Stimulated activated effector memory CD8-positive, alpha-beta T cell treated with anti-CD3 and anti-CD28 coated beads, Interleukin-12 subunit alpha, Interleukin-12 subunit beta, amount 100 ng/mL, for 72 hours (primary cell): ENCODE measurements around the gene CRTC1.

ENCODE experiments used
- ATAC-seq: fragments of 150-1000 bp; cut with Tn5 transposase; 2 replicates; pipeline ENCODE4 v1.10.0; 2021
- DNase-seq, 2 donors: peaks; one replicate each; pipeline ENCODE4 v3.0.0; 2021 to 2022; ENCODE audit warnings: low spot score in 2 of 2
- H3K27ac Mint-ChIP-seq: one replicate; pipeline ENCODE4 v1.8.0; 2022; ENCODE audit warnings: mild to moderate bottlenecking, mixed read lengths
- H3K36me3 Mint-ChIP-seq: one replicate; pipeline ENCODE4 v1.8.0; 2022; ENCODE audit warnings: mild to moderate bottlenecking, mixed read lengths
- H3K4me1 Mint-ChIP-seq: one replicate; pipeline ENCODE4 v1.8.0; 2022; ENCODE audit warnings: mixed read lengths
- H3K4me3 Mint-ChIP-seq: one replicate; pipeline ENCODE4 v1.8.0; 2022; ENCODE audit warnings: mild to moderate bottlenecking, mixed read lengths
- H3K9me3 Mint-ChIP-seq: one replicate; pipeline ENCODE4 v1.8.0; 2022; ENCODE audit warnings: mixed read lengths

Gene CRTC1

DNA sequence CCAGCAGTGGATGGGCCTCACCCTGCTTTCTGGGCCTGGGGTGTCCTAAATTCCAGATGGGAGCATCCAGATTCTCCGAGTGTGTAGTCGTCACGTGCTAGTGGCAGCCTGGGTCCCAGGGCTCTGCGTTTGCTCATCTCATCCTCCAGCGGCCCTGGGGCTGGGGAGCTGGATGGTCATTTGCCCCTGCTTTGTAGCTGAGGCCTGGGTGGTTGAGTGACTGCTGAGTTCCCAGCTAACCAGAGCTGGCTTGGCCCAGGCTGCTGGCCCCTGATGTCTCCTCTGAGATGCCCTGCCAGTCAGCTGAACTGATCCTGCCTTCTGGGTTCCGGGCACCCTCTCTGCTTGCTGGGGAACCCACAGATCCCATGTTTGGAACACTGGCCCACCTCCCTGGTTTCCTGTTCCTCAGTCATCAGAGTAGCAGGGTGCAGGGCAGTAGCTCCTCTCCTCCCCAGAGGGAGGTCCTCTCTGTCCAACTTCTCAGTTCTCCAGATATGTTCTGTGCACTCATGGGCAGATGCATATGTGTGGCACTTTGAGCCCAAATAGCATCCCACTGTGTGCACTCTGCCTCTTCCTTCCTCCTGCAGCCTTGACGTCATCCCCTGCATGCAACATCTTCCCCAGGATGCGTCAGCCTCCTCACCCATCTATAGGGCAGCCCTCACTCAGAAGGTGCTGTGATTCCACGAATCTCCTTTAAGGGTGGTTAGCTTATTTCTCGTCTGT lies 22.4 kb upstream of the CRTC1 start:
- Mint-ChIP-seq H3K36me3 (peaks cover 5% of the 10 kb centered on the region), H3K4me3 (no peak overlapping the region), H3K27ac (no peak overlapping the region), H3K9me3 (no peaks in the 10 kb centered on the region), H3K4me1 (peaks cover 49% of the 10 kb centered on the region)
- DNase-seq (no peak), ATAC-seq (no peak)

DNA sequence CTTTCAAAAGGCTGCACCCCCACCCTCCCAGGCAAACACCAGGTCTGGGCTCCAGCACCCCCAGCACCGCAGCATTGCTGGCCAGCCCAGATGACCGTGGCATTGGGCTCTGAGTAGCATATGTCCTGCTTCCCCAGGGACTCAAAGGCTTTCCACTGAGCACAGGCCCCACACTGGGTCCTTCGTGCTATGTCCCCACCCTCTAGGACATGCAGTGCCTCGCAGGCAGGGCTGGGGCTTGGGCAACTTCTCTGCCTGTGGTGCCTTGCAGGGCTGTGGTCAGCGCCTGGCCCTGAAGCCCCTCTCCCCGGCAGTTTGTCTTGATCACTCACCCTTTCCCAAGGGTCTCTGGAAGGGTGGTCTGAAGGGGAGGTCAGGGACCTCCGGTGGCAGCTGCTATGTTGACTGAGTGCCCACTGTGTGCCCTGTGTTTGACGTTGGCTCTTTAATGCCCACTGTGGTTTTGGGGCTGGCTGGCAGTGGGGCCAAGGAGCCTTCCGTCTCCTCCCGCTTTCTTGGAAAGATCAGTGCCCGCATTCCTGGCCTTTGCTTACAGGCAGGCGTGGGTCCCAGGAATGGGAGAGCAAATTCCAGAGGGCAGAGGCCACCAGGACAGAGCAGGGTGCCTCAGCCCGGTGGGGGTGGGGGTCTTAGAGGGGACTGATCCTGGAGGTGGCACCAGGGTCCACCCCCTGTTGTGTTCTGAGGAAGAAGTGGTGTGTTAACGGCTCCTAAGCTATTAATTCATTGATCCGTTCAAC lies 20.3 kb upstream of the CRTC1 start:
- ATAC-seq (no peak), DNase-seq (no peak)
- peaks cover 32% of the 10 kb centered on the region for H3K4me1 Mint-ChIP-seq
- H3K36me3 Mint-ChIP-seq = peaks cover 10% of the 10 kb centered on the region
- no peaks in the 10 kb centered on the region for H3K9me3 Mint-ChIP-seq
- H3K4me3 Mint-ChIP-seq = no peak overlapping the region
- H3K27ac Mint-ChIP-seq = peak overlapping the region; percentile 56

DNA sequence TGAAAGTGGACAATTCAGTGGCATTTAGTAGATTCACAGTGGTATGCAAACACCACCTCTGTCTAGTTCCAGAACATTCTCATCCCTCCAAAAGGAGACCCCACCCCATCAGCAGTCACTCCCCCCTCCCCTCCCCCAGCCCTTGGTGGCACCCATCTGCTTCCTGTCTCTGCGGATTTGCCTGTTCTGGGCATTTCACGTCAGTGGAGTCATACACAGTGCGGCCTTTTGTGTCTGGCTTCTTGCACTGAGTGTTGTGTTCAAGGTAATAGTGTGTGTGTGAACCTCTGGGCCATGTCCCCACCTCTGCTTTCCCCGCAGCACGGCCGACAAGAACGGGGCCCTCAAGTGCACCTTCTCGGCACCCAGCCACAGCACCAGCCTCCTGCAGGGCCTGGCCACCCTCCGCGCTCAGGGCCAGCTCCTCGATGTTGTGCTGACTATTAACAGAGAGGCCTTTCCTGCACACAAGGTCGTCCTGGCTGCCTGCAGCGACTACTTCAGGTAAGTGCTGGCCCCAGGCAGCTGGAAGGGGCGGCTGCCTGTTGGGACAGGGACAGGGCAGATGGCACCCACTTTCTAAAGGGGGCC lies 19.4 kb upstream of the CRTC1 start:
- no peak for DNase-seq
- no peak for ATAC-seq
- peaks cover 23% of the 10 kb centered on the region for H3K4me1 Mint-ChIP-seq

DNA sequence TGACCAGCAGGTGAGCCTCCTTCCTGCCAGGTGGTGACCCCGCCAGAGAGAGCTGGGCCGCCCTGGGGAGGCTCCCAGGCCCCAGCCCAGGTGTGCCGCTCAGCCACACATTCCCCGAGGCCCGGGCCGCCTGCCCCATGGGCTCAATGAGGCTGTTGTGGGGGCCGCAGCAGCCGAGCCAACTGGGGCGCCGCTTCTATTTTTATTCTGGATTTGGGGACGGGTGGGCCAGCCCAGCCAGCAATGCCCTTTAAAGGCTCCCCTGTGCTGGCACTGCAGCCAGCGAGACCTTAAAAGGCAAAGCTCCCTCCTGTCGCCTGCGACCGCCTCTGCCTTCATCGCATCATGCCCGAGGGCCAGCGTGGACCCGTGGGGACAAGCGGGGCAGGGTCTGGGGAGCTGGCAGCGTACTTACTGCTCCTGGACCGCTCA lies 17.7 kb upstream of the CRTC1 start:
- Mint-ChIP-seq H3K9me3 (no peaks in the 10 kb centered on the region), H3K27ac (no peak overlapping the region), H3K4me1 (peaks cover 18% of the 10 kb centered on the region), H3K4me3 (no peak overlapping the region), H3K36me3 (peaks cover 25% of the 10 kb centered on the region)
- no peak for ATAC-seq
- DNase-seq = no peak

More for the DNA sequence above, 19.4 kb upstream of the CRTC1 start:
- peaks cover 12% of the 10 kb centered on the region for H3K36me3 Mint-ChIP-seq
- H3K4me3 Mint-ChIP-seq = no peak overlapping the region
- H3K27ac Mint-ChIP-seq = no peak overlapping the region
- H3K9me3 Mint-ChIP-seq = no peaks in the 10 kb centered on the region

DNA sequence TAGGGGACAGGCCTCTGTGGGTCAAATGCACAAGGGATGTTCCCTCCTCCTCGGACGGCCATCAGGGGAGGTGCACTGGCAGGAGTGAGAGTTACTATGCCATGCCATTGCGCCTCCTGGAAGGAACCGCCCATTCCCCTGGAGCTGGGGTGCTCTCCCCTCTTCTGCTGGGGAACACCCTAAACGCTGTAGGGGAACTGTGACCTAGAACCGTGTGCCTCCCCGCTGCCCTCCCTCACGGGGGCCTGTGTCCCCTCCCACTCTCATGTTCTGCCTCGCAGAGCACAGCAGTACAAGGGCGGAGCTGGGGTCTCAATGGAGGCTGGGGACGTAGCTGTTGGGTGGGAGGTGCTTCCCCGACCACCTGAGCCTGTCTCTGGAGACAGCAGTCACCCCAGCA lies 17.2 kb upstream of the CRTC1 start:
- DNase-seq (no peak), ATAC-seq (no peak)
- H3K4me3 Mint-ChIP-seq = no peak overlapping the region
- peaks cover 13% of the 10 kb centered on the region for H3K4me1 Mint-ChIP-seq
- H3K9me3 Mint-ChIP-seq = no peaks in the 10 kb centered on the region
- peaks cover 25% of the 10 kb centered on the region for H3K36me3 Mint-ChIP-seq
- no peak overlapping the region for H3K27ac Mint-ChIP-seq

DNA sequence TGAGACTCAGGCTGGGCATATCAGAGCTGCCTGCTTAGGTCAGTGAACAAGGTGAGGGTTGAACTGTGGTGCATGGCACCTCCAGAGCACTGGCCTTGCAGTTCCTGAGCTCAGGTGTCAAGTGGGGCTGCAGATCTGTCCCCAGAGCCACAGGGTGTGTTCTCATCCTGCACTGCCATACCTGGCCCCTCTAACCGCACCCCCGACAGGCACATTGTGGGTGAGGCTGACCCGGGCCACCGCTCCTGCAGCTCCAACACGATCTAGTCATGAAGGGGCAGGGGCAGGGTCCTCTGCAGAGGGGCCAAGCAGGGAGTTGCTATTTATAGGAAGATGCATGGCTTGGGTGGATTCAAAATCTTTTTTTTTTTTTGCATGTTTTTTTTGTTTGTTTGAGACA lies 16.7 kb upstream of the CRTC1 start:
- Mint-ChIP-seq H3K4me3 (no peak overlapping the region), H3K36me3 (peaks cover 25% of the 10 kb centered on the region), H3K27ac (no peak overlapping the region), H3K9me3 (no peaks in the 10 kb centered on the region), H3K4me1 (peaks cover 9% of the 10 kb centered on the region)
- no peak for ATAC-seq
- no peak for DNase-seq

DNA sequence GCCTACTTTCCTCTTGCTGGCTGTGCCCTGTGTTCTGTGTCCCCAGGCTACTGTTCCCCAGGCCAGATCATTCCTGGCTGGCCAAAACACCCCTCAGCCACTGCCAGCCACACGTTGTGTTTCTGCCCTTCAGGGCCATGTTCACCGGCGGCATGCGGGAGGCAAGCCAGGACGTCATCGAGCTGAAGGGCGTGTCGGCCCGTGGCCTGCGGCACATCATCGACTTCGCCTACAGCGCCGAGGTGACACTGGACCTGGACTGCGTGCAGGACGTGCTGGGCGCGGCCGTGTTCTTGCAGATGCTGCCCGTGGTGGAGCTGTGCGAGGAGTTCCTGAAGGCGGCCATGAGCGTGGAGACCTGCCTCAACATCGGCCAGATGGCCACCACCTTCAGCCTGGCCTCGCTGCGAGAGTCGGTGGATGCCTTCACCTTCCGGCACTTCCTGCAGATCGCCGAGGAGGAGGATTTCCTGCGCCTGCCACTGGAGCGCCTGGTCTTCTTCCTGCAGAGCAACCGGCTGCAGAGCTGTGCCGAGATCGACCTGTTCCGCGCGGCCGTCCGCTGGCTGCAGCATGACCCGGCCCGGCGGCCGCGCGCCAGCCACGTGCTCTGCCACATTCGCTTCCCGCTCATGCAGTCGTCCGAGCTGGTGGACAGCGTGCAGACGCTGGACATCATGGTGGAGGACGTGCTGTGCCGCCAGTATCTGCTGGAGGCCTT lies 15.8 kb upstream of the CRTC1 start:
- DNase-seq = no peak
- ATAC-seq = no peak
- H3K4me3 Mint-ChIP-seq = no peak overlapping the region
- H3K36me3 Mint-ChIP-seq = peaks cover 25% of the 10 kb centered on the region
- H3K4me1 Mint-ChIP-seq = peaks cover 9% of the 10 kb centered on the region
- no peak overlapping the region for H3K27ac Mint-ChIP-seq
- H3K9me3 Mint-ChIP-seq = no peaks in the 10 kb centered on the region

DNA sequence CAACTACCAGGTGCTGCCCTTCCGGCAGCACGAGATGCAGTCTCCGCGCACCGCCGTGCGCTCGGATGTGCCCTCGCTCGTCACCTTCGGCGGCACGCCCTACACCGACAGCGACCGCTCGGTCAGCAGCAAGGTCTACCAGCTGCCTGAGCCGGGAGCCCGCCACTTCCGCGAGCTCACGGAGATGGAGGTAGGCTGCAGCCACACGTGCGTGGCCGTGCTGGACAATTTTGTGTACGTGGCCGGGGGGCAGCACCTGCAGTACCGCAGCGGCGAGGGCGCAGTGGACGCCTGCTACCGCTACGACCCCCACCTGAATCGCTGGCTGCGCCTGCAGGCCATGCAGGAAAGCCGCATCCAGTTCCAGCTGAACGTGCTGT lies 15.2 kb upstream of the CRTC1 start:
- Mint-ChIP-seq H3K27ac (no peak overlapping the region), H3K4me1 (peaks cover 4% of the 10 kb centered on the region), H3K4me3 (no peak overlapping the region), H3K9me3 (no peaks in the 10 kb centered on the region), H3K36me3 (peaks cover 25% of the 10 kb centered on the region)
- ATAC-seq (no peak), DNase-seq (no peak)

DNA sequence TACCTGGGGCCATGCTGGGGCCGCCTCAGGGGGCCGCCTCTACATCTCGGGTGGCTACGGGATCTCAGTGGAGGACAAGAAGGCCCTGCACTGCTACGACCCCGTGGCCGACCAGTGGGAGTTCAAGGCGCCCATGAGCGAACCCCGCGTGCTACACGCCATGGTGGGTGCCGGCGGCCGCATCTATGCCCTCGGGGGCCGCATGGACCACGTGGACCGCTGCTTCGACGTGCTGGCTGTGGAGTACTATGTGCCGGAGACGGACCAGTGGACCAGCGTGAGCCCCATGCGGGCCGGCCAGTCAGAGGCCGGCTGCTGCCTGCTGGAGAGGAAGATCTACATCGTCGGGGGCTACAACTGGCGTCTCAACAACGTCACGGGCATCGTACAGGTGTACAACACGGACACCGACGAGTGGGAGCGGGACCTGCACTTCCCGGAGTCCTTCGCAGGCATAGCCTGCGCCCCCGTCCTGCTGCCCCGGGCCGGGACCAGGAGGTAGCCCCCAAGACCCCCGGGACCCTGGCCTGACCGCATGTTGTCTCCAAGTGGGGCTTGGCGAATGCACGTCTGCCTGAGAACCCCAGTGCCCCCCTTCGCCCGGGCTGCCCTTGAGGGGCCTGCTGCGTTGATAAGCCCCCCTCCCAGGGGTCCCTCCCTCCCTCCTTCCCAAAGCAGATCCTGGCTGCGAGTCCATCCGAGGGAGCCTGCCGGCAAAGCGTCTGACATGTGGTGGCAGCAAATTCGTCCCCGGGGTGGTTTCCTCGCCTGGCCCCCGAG lies 14.5 kb upstream of the CRTC1 start:
- H3K9me3 Mint-ChIP-seq = no peaks in the 10 kb centered on the region
- DNase-seq (no peak), ATAC-seq (no peak)
- H3K4me1 Mint-ChIP-seq = no peaks in the 10 kb centered on the region
- H3K27ac Mint-ChIP-seq = no peak overlapping the region
- peaks cover 25% of the 10 kb centered on the region for H3K36me3 Mint-ChIP-seq
- H3K4me3 Mint-ChIP-seq = no peak overlapping the region

DNA sequence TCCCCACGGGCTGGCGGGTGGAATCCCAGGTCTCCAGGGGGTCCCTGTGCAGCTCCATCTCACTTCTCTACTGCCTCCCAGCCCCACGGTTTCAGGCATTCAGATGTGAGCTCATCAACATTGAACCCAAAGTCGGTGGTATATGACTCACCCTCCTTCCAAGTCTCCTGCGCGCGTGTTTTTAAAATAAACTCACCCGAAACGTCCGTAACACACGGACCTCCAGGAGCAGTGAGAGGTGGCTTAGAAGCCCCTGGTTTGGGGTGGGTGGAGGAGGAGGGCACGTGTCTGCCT lies 14.0 kb upstream of the CRTC1 start:
- no peak for DNase-seq
- no peak overlapping the region for H3K27ac Mint-ChIP-seq

DNA sequence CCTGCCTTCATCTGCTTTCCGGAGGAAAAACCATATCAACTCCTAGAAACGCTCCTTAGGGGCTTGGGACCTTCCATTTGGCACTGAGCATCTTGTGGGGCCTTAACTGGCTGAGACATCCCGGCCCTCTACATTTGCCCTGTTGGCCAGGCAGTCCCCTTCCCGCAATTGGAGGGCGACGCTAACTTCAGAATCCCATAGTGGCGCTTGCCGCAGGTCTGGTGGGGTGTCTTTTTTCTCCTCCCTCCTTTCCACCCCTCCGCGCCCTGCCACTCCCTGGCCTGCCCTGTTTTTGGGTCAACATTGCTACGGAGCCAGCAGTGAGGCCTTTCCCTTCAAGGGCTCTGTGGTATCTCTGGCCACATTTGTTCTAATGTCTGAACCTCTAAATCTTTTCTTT lies 13.6 kb upstream of the CRTC1 start:
- DNase-seq (no peak), ATAC-seq (no peak)
- H3K4me3 Mint-ChIP-seq = no peak overlapping the region
- no peaks in the 10 kb centered on the region for H3K4me1 Mint-ChIP-seq
- H3K9me3 Mint-ChIP-seq = no peaks in the 10 kb centered on the region
- H3K36me3 Mint-ChIP-seq = peaks cover 25% of the 10 kb centered on the region
- no peak overlapping the region for H3K27ac Mint-ChIP-seq

More for the DNA sequence above, 14.0 kb upstream of the CRTC1 start:
- H3K4me1 Mint-ChIP-seq = no peaks in the 10 kb centered on the region
- no peak overlapping the region for H3K4me3 Mint-ChIP-seq
- ATAC-seq = no peak
- H3K36me3 Mint-ChIP-seq = peaks cover 25% of the 10 kb centered on the region
- no peaks in the 10 kb centered on the region for H3K9me3 Mint-ChIP-seq

DNA sequence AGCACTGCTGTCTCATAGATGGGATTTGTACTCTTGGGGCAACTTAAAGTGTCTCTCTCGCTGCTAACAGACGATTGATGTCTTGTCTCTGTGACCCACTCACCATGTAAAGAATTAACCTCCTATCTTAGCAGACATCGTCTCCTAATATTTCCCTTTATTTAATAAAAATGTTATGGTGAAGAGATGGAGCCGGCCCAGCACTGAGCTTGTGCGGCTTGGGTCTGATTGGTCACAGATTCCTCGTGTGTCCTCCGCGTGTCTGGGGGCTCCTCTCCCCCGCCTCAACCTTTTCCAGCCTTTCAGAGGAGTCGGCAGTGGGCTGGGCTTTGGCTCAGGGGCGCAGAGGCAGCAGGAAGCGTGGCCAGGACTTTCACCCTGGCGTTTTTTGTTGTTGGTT lies 13.2 kb upstream of the CRTC1 start:
- no peak overlapping the region for H3K27ac Mint-ChIP-seq
- no peaks in the 10 kb centered on the region for H3K9me3 Mint-ChIP-seq
- no peaks in the 10 kb centered on the region for H3K4me1 Mint-ChIP-seq
- ATAC-seq = no peak
- H3K36me3 Mint-ChIP-seq = peaks cover 25% of the 10 kb centered on the region
- H3K4me3 Mint-ChIP-seq = no peak overlapping the region
- DNase-seq = no peak

DNA sequence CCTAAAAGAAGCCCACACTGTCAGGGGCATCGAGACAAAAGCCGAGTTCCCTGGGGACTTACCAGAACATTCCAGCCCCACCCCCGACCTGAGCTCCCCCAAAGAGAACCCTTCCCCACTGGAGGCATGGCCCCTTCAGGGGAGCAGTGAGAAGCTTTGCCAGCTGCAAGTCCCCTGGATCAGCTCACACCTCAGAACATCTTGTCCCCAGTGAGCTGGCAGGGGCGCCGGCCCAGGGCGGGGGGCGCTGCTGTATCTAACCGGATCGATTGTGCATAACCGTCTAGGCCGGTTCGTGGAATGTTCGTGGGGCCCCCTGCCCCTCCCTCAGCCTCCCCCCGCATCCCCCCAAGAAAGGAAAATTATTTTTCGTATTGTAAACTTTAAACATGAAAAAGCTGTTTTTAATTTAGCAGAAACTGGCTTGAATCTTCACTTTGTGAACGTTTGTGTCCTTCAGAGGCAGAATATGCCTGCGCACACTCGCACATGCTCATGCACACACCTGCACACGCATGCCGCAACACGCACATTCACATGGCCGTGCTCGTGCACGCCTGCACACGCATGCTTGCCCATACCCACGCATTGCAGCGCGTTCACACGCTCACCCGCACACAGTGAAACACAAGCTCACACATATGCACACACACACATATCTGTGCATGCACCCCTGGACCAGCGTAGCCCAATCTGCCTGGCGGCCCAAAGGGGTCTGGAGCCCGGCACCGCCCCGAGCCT lies 12.0 kb upstream of the CRTC1 start:
- no peaks in the 10 kb centered on the region for H3K9me3 Mint-ChIP-seq
- ATAC-seq = peak; percentile 8
- no peak for DNase-seq
- H3K27ac Mint-ChIP-seq = no peak overlapping the region
- peaks cover 25% of the 10 kb centered on the region for H3K36me3 Mint-ChIP-seq
- H3K4me3 Mint-ChIP-seq = no peak overlapping the region
- H3K4me1 Mint-ChIP-seq = no peaks in the 10 kb centered on the region

DNA sequence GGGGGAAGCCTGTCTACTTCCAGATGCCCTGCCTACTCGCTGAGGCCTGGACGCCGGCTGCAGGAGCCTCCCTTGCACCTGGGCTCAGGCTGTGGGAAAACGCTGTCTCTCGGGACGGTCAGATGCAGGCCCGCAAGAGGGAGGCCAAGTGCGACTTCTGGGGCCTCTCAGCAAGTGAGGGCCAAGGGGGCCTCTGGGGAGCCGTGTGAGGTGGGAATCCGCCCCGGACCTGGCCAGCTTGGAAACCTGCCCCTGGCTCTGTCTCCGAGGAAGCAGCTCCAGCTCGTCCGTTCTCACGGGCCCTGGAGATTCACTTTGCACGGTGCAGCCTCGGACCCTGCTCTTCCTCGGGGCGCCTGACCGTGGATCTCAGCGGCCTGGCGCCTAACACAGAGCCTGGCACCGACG lies 11.4 kb upstream of the CRTC1 start:
- Mint-ChIP-seq H3K4me3 (no peak overlapping the region), H3K36me3 (peaks cover 24% of the 10 kb centered on the region), H3K9me3 (no peaks in the 10 kb centered on the region), H3K4me1 (no peaks in the 10 kb centered on the region), H3K27ac (no peak overlapping the region)
- ATAC-seq (no peak), DNase-seq (no peak)
